Measurements from ENCODE around the gene PUM1. TPM values are rescaled to one million over a fixed set of nuclear protein-coding genes. Genes with fewer than 3 reads are reported as not detected.
"Not testable (repeated sequence)": the region's sequence is repeated elsewhere in the genome, so short reads cannot be mapped to it uniquely, and the experiment has no call there.

PUM1 gene
- total RNA-seq, 2 experiments from 2014 or later, result 112 to 114 TPM

DNA sequence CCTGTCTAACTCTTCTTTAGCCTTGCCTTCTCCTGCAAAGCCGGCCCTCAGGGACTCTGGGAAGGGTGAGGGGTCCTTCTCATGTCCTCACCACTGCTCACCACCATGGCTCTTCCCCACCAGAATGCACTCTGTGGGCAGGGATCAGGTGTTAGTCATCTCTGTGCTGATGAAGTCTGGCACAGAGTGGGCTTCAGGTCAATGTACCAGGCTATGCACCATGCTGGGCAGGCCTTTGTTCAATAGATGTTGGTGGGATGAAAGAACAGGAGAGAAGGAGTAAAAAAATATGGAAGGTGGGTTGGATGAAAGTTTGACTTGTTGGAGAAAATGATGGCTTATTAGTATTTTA, 116.1 kb downstream of the PUM1 start:
- H3K4me1 Mint-ChIP-seq, result peaks cover 26% of the 10 kb centered on the region
- H3K4me3 Mint-ChIP-seq; DNase-seq; ATAC-seq (ENCODE audit: low read depth); POLR2A ChIA-PET; H3K27me3 Mint-ChIP-seq; H3K9me3 Mint-ChIP-seq: not testable (repeated sequence)
- peaks cover 60% of the 10 kb centered on the region for H3K36me3 Mint-ChIP-seq
- peak overlapping the region; percentile 65 for H3K27ac Mint-ChIP-seq

DNA sequence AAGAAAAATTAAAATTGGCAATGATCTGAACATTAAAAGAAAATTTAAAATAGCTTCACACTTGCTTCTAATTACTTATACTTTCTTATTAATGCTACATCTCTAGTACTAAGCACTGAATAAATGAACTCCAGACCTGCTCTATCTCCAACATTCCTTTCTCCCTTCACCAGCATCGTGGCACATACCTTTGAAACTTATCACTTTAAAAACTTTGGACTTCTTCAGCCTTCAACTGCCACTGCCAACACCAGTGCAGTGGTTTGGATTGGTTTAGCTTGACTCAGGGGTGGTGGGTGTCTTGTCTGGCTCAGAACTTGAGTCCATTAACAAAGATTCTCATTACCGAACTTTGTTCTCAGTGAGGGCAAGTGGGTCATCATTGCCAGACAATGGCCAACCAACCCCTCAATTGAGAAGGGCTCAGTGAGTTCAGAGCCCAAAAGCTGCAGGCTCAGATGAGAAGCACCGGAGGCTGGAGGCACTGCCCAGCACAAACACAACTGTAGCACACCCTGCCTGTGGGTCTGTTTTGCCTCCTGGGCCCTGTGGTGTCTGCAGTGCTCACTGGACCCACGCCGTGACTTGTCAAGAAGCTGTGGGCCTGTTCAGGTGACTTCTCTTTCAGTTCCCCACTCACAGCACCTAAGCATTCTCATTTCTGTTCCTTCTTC, 116.6 kb downstream of the PUM1 start:
- H3K27ac Mint-ChIP-seq, result peak overlapping the region; percentile 39
- ATAC-seq (ENCODE audit: low read depth); H3K4me3 Mint-ChIP-seq; POLR2A ChIA-PET; H3K9me3 Mint-ChIP-seq; DNase-seq; H3K27me3 Mint-ChIP-seq: not testable (repeated sequence)
- peaks cover 23% of the 10 kb centered on the region for H3K4me1 Mint-ChIP-seq
- peaks cover 58% of the 10 kb centered on the region for H3K36me3 Mint-ChIP-seq

DNA sequence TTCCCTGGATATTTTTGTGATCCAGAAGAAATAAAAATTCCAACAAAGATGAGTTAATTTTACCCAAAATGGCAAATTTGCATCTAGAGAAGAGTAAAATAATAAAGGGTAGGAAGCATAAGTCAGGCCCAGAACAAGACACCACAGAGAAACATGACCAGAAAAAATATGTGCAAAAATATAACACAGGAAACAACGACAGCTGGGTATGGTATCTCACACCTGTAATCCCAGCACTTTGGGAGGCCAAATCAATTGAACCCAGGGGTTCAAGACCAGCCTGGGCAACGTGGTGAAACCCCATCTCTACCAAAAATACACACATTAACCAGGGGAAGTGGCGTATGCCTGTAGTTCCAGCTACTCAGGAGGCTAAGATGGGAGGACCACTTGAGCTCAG, 117.2 kb downstream of the PUM1 start:
- Mint-ChIP-seq H3K4me1 (peaks cover 17% of the 10 kb centered on the region), H3K27me3 (no peaks in the 10 kb centered on the region), H3K36me3 (peaks cover 54% of the 10 kb centered on the region), H3K9me3 (no peaks in the 10 kb centered on the region), H3K27ac (no peak overlapping the region), H3K4me3 (no peak overlapping the region)
- ATAC-seq (ENCODE audit: low read depth) (no peak), DNase-seq (no peak)
- POLR2A ChIA-PET, result no interaction called here

DNA sequence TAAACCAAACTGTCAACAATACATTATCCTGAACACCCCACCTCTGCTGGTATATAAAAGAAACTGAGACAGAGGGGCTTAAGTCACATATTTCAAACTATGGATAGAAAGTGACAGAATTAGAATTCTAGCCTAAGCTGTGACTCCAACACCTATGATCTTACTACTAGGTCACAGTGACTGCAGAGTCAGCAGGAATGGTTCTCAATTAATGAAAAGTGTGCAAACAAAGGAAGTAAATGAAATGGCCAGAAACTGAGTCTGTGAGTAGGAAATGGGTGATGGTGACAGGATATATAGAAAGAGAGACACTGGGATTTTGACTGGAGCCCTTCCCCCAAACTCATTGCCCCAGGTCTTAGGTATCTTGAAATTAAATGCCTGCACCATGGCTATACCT, 118.3 kb downstream of the PUM1 start:
- Mint-ChIP-seq H3K27me3 (no peaks in the 10 kb centered on the region), H3K36me3 (peaks cover 47% of the 10 kb centered on the region), H3K27ac (peak overlapping the region; percentile 8), H3K9me3 (no peaks in the 10 kb centered on the region), H3K4me1 (peaks cover 10% of the 10 kb centered on the region), H3K4me3 (no peak overlapping the region)
- no peak for DNase-seq
- POLR2A ChIA-PET, result no interaction called here
- ATAC-seq (ENCODE audit: low read depth), result no peak

DNA sequence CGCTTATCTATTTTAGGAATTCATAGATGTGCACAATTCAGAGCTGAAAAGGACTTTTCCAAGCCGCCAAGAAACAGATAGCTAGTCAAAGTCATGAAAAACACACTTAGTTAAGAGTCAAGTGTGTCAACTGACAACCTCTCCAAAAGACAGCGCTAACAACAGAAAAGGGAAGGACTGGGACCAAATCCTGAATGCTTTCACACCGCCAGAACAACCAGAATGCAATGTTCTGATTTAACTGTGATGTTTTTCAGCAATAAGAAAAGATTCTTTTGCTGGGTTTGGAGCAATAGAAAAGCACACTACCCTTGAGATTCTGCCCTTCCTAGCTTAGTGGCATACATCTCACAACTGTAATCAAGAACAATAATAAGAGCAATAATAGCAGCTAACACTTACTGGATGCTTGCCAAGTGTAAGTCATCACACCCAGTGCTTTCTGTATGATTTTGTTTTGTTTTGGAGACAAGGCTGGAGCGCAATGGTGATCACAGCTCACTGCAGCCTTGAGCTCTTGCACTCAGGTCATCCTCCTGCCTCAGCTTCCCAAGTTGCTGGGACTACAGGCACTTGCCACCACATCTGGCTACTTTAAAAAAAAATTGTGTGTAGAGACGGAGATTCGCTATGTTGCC, 123.1 kb downstream of the PUM1 start:
- no peak overlapping the region for H3K4me3 Mint-ChIP-seq
- no peak overlapping the region for H3K27ac Mint-ChIP-seq
- DNase-seq (no peak), ATAC-seq (ENCODE audit: low read depth) (no peak)
- no peaks in the 10 kb centered on the region for H3K27me3 Mint-ChIP-seq
- no peaks in the 10 kb centered on the region for H3K9me3 Mint-ChIP-seq
- peaks cover 24% of the 10 kb centered on the region for H3K36me3 Mint-ChIP-seq
- POLR2A ChIA-PET, result no interaction called here
- peaks cover 2% of the 10 kb centered on the region for H3K4me1 Mint-ChIP-seq

DNA sequence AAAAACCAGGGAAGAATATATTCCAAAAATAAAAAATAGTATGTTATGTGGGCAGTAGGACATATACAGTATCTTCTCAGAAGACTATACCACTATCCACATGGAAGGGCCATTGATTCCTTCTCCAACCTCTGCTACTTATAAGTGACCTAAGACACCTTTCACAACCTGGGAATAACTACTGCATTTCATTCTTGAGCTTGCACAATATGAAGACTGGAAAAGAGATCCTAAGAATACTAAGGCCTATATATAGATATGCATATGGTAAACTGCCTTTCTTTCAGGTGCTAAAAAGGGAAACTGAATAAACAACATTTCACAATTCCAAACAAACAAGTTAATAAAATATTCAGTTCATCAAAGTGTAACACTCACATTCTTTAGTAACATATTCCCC, 125.0 kb downstream of the PUM1 start:
- no peak for ATAC-seq (ENCODE audit: low read depth)
- Mint-ChIP-seq H3K4me1 (peaks cover 2% of the 10 kb centered on the region), H3K9me3 (no peaks in the 10 kb centered on the region), H3K4me3 (no peak overlapping the region), H3K36me3 (peaks cover 30% of the 10 kb centered on the region), H3K27ac (no peak overlapping the region), H3K27me3 (no peaks in the 10 kb centered on the region)
- POLR2A ChIA-PET, result no interaction called here
- DNase-seq, result no peak

DNA sequence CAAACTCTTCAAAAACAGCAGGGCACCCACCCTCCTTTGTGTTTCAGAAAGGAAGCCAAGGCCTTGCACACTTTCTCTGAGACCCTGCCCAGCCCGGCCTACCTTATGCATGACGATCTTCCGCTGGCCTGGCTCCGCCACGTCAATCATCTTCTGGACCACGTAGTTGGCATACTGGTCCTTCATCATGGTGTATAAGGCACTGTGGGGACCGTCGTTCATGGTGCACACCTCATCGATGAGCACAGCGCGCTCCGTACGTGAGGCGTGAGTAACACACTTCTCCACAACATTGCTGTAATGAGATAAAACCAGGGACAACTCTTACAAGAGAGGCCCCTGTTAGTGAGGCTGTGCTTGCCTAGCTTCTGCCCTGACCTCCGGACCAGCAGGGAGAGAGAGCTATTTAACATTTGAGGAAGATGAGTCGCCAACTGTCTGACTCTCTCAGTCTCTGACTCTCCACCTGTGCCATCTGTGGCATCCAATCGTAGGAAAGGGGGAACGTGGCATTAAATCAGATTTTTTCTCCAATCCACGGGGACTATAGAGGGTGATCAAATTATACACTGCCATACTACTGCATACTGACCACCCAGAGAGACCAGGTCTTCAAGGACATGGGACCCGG, 128.9 kb downstream of the PUM1 start:
- Mint-ChIP-seq H3K9me3 (no peaks in the 10 kb centered on the region), H3K27me3 (no peaks in the 10 kb centered on the region), H3K4me3 (no peak overlapping the region), H3K36me3 (peaks cover 22% of the 10 kb centered on the region), H3K4me1 (no peaks in the 10 kb centered on the region), H3K27ac (no peak overlapping the region)
- no peak for DNase-seq
- no peak for ATAC-seq (ENCODE audit: low read depth)
- POLR2A ChIA-PET, result no interaction called here

DNA sequence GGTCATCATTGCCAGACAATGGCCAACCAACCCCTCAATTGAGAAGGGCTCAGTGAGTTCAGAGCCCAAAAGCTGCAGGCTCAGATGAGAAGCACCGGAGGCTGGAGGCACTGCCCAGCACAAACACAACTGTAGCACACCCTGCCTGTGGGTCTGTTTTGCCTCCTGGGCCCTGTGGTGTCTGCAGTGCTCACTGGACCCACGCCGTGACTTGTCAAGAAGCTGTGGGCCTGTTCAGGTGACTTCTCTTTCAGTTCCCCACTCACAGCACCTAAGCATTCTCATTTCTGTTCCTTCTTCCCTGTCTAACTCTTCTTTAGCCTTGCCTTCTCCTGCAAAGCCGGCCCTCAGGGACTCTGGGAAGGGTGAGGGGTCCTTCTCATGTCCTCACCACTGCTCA, 129.8 kb downstream of the PUM1 start:
- H3K9me3 Mint-ChIP-seq; POLR2A ChIA-PET; DNase-seq; H3K27ac Mint-ChIP-seq; H3K4me1 Mint-ChIP-seq; ATAC-seq (ENCODE audit: low read depth); H3K27me3 Mint-ChIP-seq; H3K4me3 Mint-ChIP-seq: not testable (repeated sequence)
- peaks cover 19% of the 10 kb centered on the region for H3K36me3 Mint-ChIP-seq

DNA sequence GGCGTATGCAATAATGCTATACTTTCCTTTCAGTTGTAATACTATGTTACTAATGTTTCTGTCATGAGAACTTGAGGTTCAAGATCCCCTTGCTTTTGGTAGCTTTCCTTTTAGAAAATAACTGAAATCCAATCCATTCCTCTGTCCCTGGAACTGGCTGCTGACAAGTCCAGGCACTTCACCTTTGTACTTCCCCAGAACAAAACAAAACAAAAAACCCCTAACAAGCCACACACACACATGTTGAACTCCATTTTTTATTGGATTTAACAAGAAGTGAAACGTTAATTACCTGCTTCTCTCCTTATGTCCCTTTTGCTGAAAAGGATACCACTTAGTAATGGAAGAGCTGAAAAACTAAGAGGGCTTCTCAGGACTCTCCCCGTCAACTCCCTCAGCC, 130.9 kb downstream of the PUM1 start:
- H3K4me1 Mint-ChIP-seq, result no peaks in the 10 kb centered on the region
- H3K27ac Mint-ChIP-seq, result peak overlapping the region; percentile 36
- DNase-seq (no peak), ATAC-seq (ENCODE audit: low read depth) (no peak)
- peaks cover 19% of the 10 kb centered on the region for H3K36me3 Mint-ChIP-seq
- H3K4me3 Mint-ChIP-seq, result no peak overlapping the region
- no peaks in the 10 kb centered on the region for H3K9me3 Mint-ChIP-seq
- POLR2A ChIA-PET, result no interaction called here
- H3K27me3 Mint-ChIP-seq, result no peaks in the 10 kb centered on the region

DNA sequence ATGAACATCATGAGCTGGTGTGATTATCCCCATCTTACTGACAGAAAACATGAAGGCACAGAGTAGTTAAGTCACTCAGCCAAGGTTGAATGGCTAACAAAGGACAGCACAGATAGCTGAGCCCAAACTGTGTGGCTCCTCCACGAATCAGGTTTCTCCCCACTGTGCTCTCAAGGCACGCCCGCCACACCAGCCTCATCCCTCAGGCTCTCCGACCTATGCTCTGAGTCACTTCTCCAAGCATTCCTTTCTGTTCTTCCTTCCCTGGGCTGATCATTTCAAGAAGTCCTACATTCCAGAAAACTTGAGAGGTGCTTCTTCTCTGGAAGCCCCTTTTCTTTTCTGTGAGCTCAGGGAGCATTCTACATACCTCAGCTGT, 131.7 kb downstream of the PUM1 start:
- Mint-ChIP-seq H3K36me3 (peaks cover 18% of the 10 kb centered on the region), H3K4me3 (no peak overlapping the region), H3K4me1 (no peaks in the 10 kb centered on the region), H3K27ac (no peak overlapping the region), H3K9me3 (no peaks in the 10 kb centered on the region), H3K27me3 (no peaks in the 10 kb centered on the region)
- DNase-seq, result no peak
- no peak for ATAC-seq (ENCODE audit: low read depth)
- POLR2A ChIA-PET, result no interaction called here

DNA sequence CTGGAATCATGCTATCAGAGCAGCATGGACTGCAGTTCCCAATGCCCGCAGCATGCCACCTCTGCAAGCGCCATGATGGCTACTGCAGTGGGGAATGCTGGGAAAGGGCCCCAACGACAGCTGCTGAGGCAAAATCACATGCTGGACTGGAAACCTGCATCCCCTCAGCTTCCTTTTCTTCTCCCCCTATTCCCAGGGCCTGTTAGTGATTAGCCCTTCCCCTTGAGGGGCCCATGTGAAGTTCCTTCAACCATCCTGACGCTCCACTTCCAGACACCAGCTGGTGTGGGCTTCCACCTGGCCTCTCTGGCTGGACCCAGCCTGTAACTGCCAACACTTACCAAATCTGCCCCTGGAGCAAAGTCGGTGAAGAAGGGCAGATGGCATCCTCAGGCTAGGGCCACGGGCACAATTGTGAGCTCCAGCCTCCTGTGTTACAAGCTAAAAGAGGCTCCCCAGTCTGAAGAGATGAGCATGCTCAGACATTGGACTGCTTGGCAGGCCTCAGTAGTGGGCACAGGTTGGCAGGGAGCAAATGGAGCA, 134.8 kb downstream of the PUM1 start:
- POLR2A ChIA-PET, result no interaction called here
- Mint-ChIP-seq H3K36me3 (peaks cover 9% of the 10 kb centered on the region), H3K4me1 (peaks cover 2% of the 10 kb centered on the region), H3K27ac (no peak overlapping the region), H3K9me3 (no peaks in the 10 kb centered on the region), H3K4me3 (no peak overlapping the region), H3K27me3 (peaks cover 4% of the 10 kb centered on the region)
- DNase-seq (no peak), ATAC-seq (ENCODE audit: low read depth) (no peak)

DNA sequence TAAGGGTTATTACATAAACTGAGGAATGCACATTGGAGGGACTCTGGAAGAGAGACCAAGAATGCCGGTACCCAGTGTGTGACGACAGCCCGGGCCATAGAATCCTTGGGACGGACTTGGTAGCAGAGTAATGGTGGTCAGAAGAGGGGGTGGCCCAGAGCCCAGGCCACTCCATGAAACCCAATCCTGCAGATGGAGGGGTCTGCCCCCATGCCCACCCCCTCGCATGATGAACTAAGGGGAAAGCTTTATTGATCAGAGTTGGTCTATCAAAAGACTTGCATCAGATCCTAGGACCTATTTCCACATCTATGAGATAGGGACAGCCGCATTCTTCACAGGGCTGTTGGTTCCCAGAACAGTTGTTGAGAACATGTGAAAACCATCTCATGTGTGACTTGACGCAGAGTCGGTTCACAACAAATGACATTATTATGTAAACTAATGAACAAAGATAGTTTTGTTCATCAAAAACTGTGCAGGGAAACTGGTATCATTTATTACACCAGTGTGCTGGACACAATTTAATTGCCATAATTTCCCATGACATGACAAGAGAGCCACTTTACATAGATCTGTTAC, 135.5 kb downstream of the PUM1 start:
- Mint-ChIP-seq H3K27me3 (peaks cover 4% of the 10 kb centered on the region), H3K36me3 (peaks cover 8% of the 10 kb centered on the region), H3K4me1 (peaks cover 2% of the 10 kb centered on the region), H3K4me3 (no peak overlapping the region), H3K27ac (no peak overlapping the region), H3K9me3 (no peaks in the 10 kb centered on the region)
- POLR2A ChIA-PET, result no interaction called here
- DNase-seq, result no peak
- ATAC-seq (ENCODE audit: low read depth), result no peak

DNA sequence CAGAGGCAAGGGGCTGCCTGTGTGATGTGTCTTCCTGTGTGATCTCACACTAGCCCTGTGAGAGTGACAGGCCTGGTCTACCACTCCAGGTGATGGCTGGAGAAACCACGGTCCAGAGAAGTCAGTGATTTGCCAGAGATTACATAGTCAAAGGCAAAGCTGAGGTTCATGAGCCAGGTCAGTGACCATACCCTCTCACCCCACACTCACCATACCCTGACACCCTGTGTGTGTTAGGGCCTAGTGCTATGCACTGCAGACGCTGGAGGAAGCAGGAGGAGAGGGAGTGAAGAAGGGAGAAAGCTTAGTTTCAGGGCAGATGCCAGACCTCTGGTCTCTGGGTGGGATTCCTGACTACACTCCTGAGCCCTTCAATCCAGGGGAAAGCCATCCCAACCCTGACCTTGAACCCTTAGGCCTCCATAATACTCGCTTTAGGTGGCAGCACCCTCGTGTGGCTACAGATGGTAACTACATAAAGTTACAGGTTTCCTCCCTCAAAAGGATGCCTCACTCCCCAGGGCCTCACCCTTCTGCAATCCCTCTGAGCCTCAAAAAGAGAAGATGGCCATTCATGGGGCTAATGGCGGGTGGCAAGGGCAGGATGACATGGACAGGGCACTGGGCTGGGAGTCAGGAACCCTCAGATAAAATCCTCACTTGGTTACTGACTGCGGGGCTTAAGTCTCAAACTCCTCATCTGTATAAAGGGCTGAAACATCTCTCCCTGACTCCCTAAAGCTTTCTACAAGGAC, 136.2 kb downstream of the PUM1 start:
- no peak for DNase-seq
- peak; percentile 70 for ATAC-seq (ENCODE audit: low read depth)
- Mint-ChIP-seq H3K4me1 (peaks cover 2% of the 10 kb centered on the region), H3K9me3 (no peaks in the 10 kb centered on the region), H3K27me3 (peaks cover 6% of the 10 kb centered on the region), H3K27ac (no peak overlapping the region), H3K4me3 (no peak overlapping the region), H3K36me3 (peaks cover 3% of the 10 kb centered on the region)
- POLR2A ChIA-PET, result interaction anchor here (0.9 kb wide), 1 partner anchor 127 kb away, joined by 3 read pairs; no protein-coding TSS in a partner anchor

Measured in activated naive CD8-positive, alpha-beta T cell treated with anti-CD3 and anti-CD28 coated beads, Interleukin-2, amount 10 ng/mL, durations not matched to agents 7 days and 5 days (primary cell).